ENCODE measurements around the gene ZFP57. TPM values are rescaled to one million over a fixed set of nuclear protein-coding genes. Genes with fewer than 3 reads are reported as not detected.

ZFP57 gene
- total RNA-seq (not detected), polyA plus RNA-seq (under 1 TPM in 1 of 3 donors, not detected in 2; 0.03 TPM)

- no peak within 1 kb of the TSS for H3K4me3 ChIP-seq
- H3K4me1 ChIP-seq, result no peaks in the 10 kb centered on the region
- H3K36me3 ChIP-seq, result no peaks in the 10 kb centered on the region
- H3K27me3 ChIP-seq, result peaks cover 0 to 4% (median 0%) of the 10 kb centered on the region in 3 donors
- H3K27ac ChIP-seq, result no peak within 1 kb of the TSS
- TF ChIP-seq POLR2AphosphoS5 (IDR thresholded peaks at IDR 0.05), result no peak
- TF ChIP-seq POLR2A (IDR thresholded peaks at IDR 0.05), result no peak
- no peak for TF ChIP-seq CTCF (IDR thresholded peaks at IDR 0.05)
- TF ChIP-seq EP300 (IDR thresholded peaks at IDR 0.05), result no peak
- H3K9me3 ChIP-seq, result no peaks in the 10 kb centered on the region
- 80 to 81% methylated on average over 31 of the region's 31 CpGs for WGBS, 2 donors
- DNase-seq, result no peak
- intact Hi-C loops (cut with DNase I), result no loop called here
Measured at GRCh38 chr6:29680904-29681303, at the start of gene ZFP57. ZFP57 (minus strand) TSS chr6:29681152; CDS start chr6:29677003, 4,149 bp downstream.

GRCh38 chr6:29730575-29731126, 49.7 kb upstream of the ZFP57 start:
- intact Hi-C loops (cut with DNase I), result loop anchor here (10.0 kb wide), 2 partner anchors 64 to 214 kb away; partner anchors contain the start of gene HLA-A
- 58 to 60% methylated on average over 7 of the region's 7 CpGs for WGBS, 2 donors
- TF ChIP-seq POLR2A (IDR thresholded peaks at IDR 0.05) (no peak), POLR2AphosphoS5 (IDR thresholded peaks at IDR 0.05) (no peak), EP300 (IDR thresholded peaks at IDR 0.05) (no peak), CTCF (IDR thresholded peaks at IDR 0.05) (no peak)

GRCh38 chr6:29729774-29730328, 48.9 kb upstream of the ZFP57 start:
- Histone ChIP-seq H3K27me3 (no peaks in the 10 kb centered on the region), H3K4me3 (no peak overlapping the region), H3K9me3 (no peaks in the 10 kb centered on the region), H3K4me1 (peaks cover 0 to 12% (median 0%) of the 10 kb centered on the region in 4 donors), H3K27ac (no peak overlapping the region), H3K36me3 (peaks cover 0 to 27% (median 7%) of the 10 kb centered on the region in 4 donors)
- WGBS, 2 donors, result 82 to 83% methylated on average over 6 of the region's 6 CpGs
- intact Hi-C loops (cut with DNase I), result loop anchor here (10.0 kb wide), 3 partner anchors 65 to 595 kb away; partner anchors contain the start of genes HLA-A and TRIM39
- no peak for TF ChIP-seq CTCF (IDR thresholded peaks at IDR 0.05)
- TF ChIP-seq POLR2AphosphoS5 (IDR thresholded peaks at IDR 0.05), result no peak
- TF ChIP-seq EP300 (IDR thresholded peaks at IDR 0.05), result no peak
- no peak for TF ChIP-seq POLR2A (IDR thresholded peaks at IDR 0.05)
- no peak for DNase-seq

More at GRCh38 chr6:29730575-29731126, 49.7 kb upstream of the ZFP57 start:
- Histone ChIP-seq H3K9me3 (no peaks in the 10 kb centered on the region), H3K27ac (no peak overlapping the region), H3K36me3 (peaks cover 0 to 23% (median 5%) of the 10 kb centered on the region in 4 donors), H3K27me3 (no peaks in the 10 kb centered on the region), H3K4me3 (no peak overlapping the region), H3K4me1 (peaks cover 0 to 4% (median 0%) of the 10 kb centered on the region in 4 donors)
- no peak for DNase-seq

- Histone ChIP-seq H3K36me3 (peaks cover 0 to 27% (median 7%) of the 10 kb centered on the region in 4 donors), H3K4me1 (peaks cover 0 to 20% (median 7%) of the 10 kb centered on the region in 4 donors), H3K27ac (no peak overlapping the region), H3K4me3 (no peak overlapping the region), H3K9me3 (no peaks in the 10 kb centered on the region), H3K27me3 (no peaks in the 10 kb centered on the region)
- no peak for DNase-seq
- intact Hi-C loops (cut with DNase I), result loop anchor here (10.0 kb wide), 1 partner anchor 596 kb away; the partner anchor contains the start of gene TRIM39
- no peak for TF ChIP-seq POLR2AphosphoS5 (IDR thresholded peaks at IDR 0.05)
- no peak for TF ChIP-seq EP300 (IDR thresholded peaks at IDR 0.05)
- no peak for TF ChIP-seq CTCF (IDR thresholded peaks at IDR 0.05)
- TF ChIP-seq POLR2A (IDR thresholded peaks at IDR 0.05), result no peak
Measured at GRCh38 chr6:29728875-29729270, 47.9 kb upstream of the ZFP57 start.
